ENCODE measurements around the gene KIF21B. TPM values are rescaled to one million over a fixed set of nuclear protein-coding genes. Genes with fewer than 3 reads are reported as not detected.

Gene KIF21B
- total RNA-seq, 1 donor from 2014 or later, result 2.6 TPM

GRCh38 chr1:201032408-201032807, 8.9 kb upstream of the KIF21B start:
- no peak for DNase-seq (ENCODE audit: low spot score)
- H3K9me3 Mint-ChIP-seq (ENCODE audit: low read depth), result no peaks in the 10 kb centered on the region
- H3K4me3 Mint-ChIP-seq (ENCODE audit: unreplicated experiment), result no peak overlapping the region
- peaks cover 4% of the 10 kb centered on the region for H3K27me3 Mint-ChIP-seq (ENCODE audit: low read depth)
- no peaks in the 10 kb centered on the region for H3K4me1 Mint-ChIP-seq (ENCODE audit: low read depth)
- TF ChIP-seq CTCF (IDR thresholded peaks at IDR 0.05), result no peak
- no peak overlapping the region for H3K27ac Mint-ChIP-seq (ENCODE audit: unreplicated experiment)
- no peaks in the 10 kb centered on the region for H3K36me3 Mint-ChIP-seq (ENCODE audit: low read depth)

GRCh38 chr1:201028461-201028889, 5.0 kb upstream of the KIF21B start:
- no peak overlapping the region for H3K4me3 Mint-ChIP-seq (ENCODE audit: unreplicated experiment)
- H3K4me1 Mint-ChIP-seq (ENCODE audit: low read depth), result peaks cover 21% of the 10 kb centered on the region
- no peak overlapping the region for H3K27ac Mint-ChIP-seq (ENCODE audit: unreplicated experiment)
- H3K9me3 Mint-ChIP-seq (ENCODE audit: low read depth), result no peaks in the 10 kb centered on the region
- H3K27me3 Mint-ChIP-seq (ENCODE audit: low read depth), result peaks cover 4% of the 10 kb centered on the region
- DNase-seq (ENCODE audit: low spot score), result no peak
- no peaks in the 10 kb centered on the region for H3K36me3 Mint-ChIP-seq (ENCODE audit: low read depth)
- no peak for TF ChIP-seq CTCF (IDR thresholded peaks at IDR 0.05)

- Mint-ChIP-seq H3K9me3 (ENCODE audit: low read depth) (no peaks in the 10 kb centered on the region), H3K27me3 (ENCODE audit: low read depth) (no peaks in the 10 kb centered on the region), H3K27ac (ENCODE audit: unreplicated experiment) (no peak overlapping the region), H3K4me1 (ENCODE audit: low read depth) (peaks cover 29% of the 10 kb centered on the region), H3K4me3 (ENCODE audit: unreplicated experiment) (no peak overlapping the region), H3K36me3 (ENCODE audit: low read depth) (no peaks in the 10 kb centered on the region)
- DNase-seq (ENCODE audit: low spot score), result no peak
- TF ChIP-seq CTCF (IDR thresholded peaks at IDR 0.05), result no peak
Measured at GRCh38 chr1:201026836-201027235, 3.3 kb upstream of the KIF21B start.

- no peaks in the 10 kb centered on the region for H3K36me3 Mint-ChIP-seq (ENCODE audit: low read depth)
- H3K4me3 Mint-ChIP-seq (ENCODE audit: unreplicated experiment), result no peak overlapping the region
- H3K4me1 Mint-ChIP-seq (ENCODE audit: low read depth), result peaks cover 32% of the 10 kb centered on the region
- TF ChIP-seq CTCF (IDR thresholded peaks at IDR 0.05), result no peak
- no peak for DNase-seq (ENCODE audit: low spot score)
- H3K9me3 Mint-ChIP-seq (ENCODE audit: low read depth), result no peaks in the 10 kb centered on the region
- H3K27me3 Mint-ChIP-seq (ENCODE audit: low read depth), result no peaks in the 10 kb centered on the region
- peak overlapping the region; percentile 51 for H3K27ac Mint-ChIP-seq (ENCODE audit: unreplicated experiment)
Measured at GRCh38 chr1:201026234-201026633, 2.7 kb upstream of the KIF21B start.

GRCh38 chr1:201025571-201026002, 2.1 kb upstream of the KIF21B start:
- no peaks in the 10 kb centered on the region for H3K9me3 Mint-ChIP-seq (ENCODE audit: low read depth)
- peak; percentile 70 for TF ChIP-seq CTCF (IDR thresholded peaks at IDR 0.05)
- no peaks in the 10 kb centered on the region for H3K36me3 Mint-ChIP-seq (ENCODE audit: low read depth)
- H3K27ac Mint-ChIP-seq (ENCODE audit: unreplicated experiment), result no peak overlapping the region
- DNase-seq (ENCODE audit: low spot score), result no peak
- H3K27me3 Mint-ChIP-seq (ENCODE audit: low read depth), result no peaks in the 10 kb centered on the region
- peaks cover 35% of the 10 kb centered on the region for H3K4me1 Mint-ChIP-seq (ENCODE audit: low read depth)
- H3K4me3 Mint-ChIP-seq (ENCODE audit: unreplicated experiment), result no peak overlapping the region

Data from chondrocyte (in vitro differentiated cells).